GM23338 (cell line): ENCODE measurements around the gene CCDC102A. TPM values are rescaled to one million over a fixed set of nuclear protein-coding genes. Genes with fewer than 3 reads are reported as not detected.

Experiments
- ATAC-seq: fragments of 200-7000 bp; cut with Tn5 transposase; 3 replicates; pipeline ENCODE4 v1.9.1; 2020
- DNase-seq: peaks from one replicate; pipeline ENCODE4 v3.0.0-alpha.2; 2015; ENCODE audit warnings: low spot score
- H2AFZ ChIP-seq: fragments of 200-600 bp; sonication (generic); 2 replicates; pipeline ENCODE4 v1.8.0; 2016; ENCODE audit warnings: antibody characterized with exemption, mild to moderate bottlenecking, moderate library complexity
- H3F3A ChIP-seq: fragments of 200-600 bp; sonication (generic); replicated peaks from 2 replicates; pipeline ENCODE4 v1.8.0; 2017; ENCODE audit warnings: antibody characterized with exemption, mixed run types, low read depth
- H3K27ac ChIP-seq: fragments of 200-600 bp; sonication (generic); 2 replicates; pipeline ENCODE4 v1.6.1; 2016; ENCODE audit warnings: low read depth
- H3K27me3 ChIP-seq: fragments of 200-600 bp; sonication (generic); 2 replicates; pipeline ENCODE4 v1.8.0; 2016; ENCODE audit warnings: mild to moderate bottlenecking, mixed run types, moderate library complexity; ENCODE audit not compliant: insufficient read depth
- H3K36me3 ChIP-seq: fragments of 200-600 bp; sonication (generic); 2 replicates; pipeline ENCODE4 v1.8.0; 2016; ENCODE audit warnings: mild to moderate bottlenecking; ENCODE audit not compliant: insufficient read depth
- H3K4me1 ChIP-seq: fragments of 200-600 bp; sonication (generic); 2 replicates; pipeline ENCODE4 v1.8.0; 2016; ENCODE audit warnings: mild to moderate bottlenecking, moderate library complexity; ENCODE audit not compliant: insufficient read depth
- H3K4me2 ChIP-seq: fragments of 200-600 bp; sonication (generic); 2 replicates; pipeline ENCODE4 v1.7.1; 2017; ENCODE audit warnings: mixed run types
- H3K4me3 ChIP-seq: fragments of 200-600 bp; sonication (generic); 2 replicates; pipeline ENCODE4 v1.6.1; 2016; ENCODE audit warnings: mixed run types
- H3K79me2 ChIP-seq: fragments of 200-600 bp; sonication (generic); replicated peaks from 2 replicates; pipeline ENCODE4 v1.8.0; 2017; ENCODE audit warnings: mild to moderate bottlenecking; ENCODE audit not compliant: insufficient read depth
- H3K9me2 ChIP-seq: fragments of 200-600 bp; sonication (generic); 2 replicates; pipeline ENCODE4 v1.8.0; 2017; ENCODE audit not compliant: insufficient read depth
- H4K20me1 ChIP-seq: fragments of 200-600 bp; sonication (generic); replicated peaks from 2 replicates; pipeline ENCODE4 v1.8.0; 2017; ENCODE audit warnings: mild to moderate bottlenecking; ENCODE audit not compliant: insufficient read depth
- H3K27ac Mint-ChIP-seq: 2 replicates; pipeline ENCODE4 v1.8.0; 2020; ENCODE audit warnings: inconsistent platforms, mild to moderate bottlenecking, moderate library complexity, mixed read lengths
- H3K27me3 Mint-ChIP-seq: 3 replicates; pipeline ENCODE4 v1.8.0; 2022; ENCODE audit warnings: low read depth, mild to moderate bottlenecking, moderate library complexity, mixed read lengths, inconsistent platforms; ENCODE audit not compliant: insufficient read depth, poor library complexity
- H3K36me3 Mint-ChIP-seq: 3 replicates; pipeline ENCODE4 v1.8.0; 2021; ENCODE audit warnings: low read depth, mild to moderate bottlenecking, inconsistent platforms, moderate library complexity, mixed read lengths
- H3K4me1 Mint-ChIP-seq: 3 replicates; pipeline ENCODE4 v1.8.0; 2020; ENCODE audit warnings: mild to moderate bottlenecking, inconsistent platforms, mixed read lengths
- H3K4me3 Mint-ChIP-seq: 3 replicates; pipeline ENCODE4 v1.8.0; 2021; ENCODE audit warnings: moderate library complexity, mild to moderate bottlenecking, inconsistent platforms, mixed read lengths
- H3K9me3 Mint-ChIP-seq: 3 replicates; pipeline ENCODE4 v1.8.0; 2020; ENCODE audit warnings: moderate library complexity, mild to moderate bottlenecking, inconsistent platforms, mixed read lengths
- CREB1 ChIP-seq: fragments of 250-450 bp; sonication (Bioruptor Pico); IDR thresholded peaks from 2 replicates; pipeline ENCODE4 v1.5.0; 2020; ENCODE audit warnings: low read depth, mild to moderate bottlenecking, moderate library complexity
- CTCF ChIP-seq, 2 experiments: fragments of 200-600 bp in 1 of 2; sonication (generic) in 1 of 2; conservative IDR thresholded peaks; 2 replicates each; pipeline versions ENCODE4 v1.5.1 to v1.6.1; 2016 to 2017; ENCODE audit warnings: antibody characterized with exemption in 2 of 2, low read depth in 2 of 2, mild to moderate bottlenecking in 2 of 2, moderate library complexity in 1 of 2
- ETS1 ChIP-seq: IDR thresholded peaks from 2 replicates; pipeline ENCODE4 v1.6.1; 2016; ENCODE audit warnings: antibody characterized with exemption
- EZH2 ChIP-seq: fragments of 200-600 bp; sonication (generic); IDR thresholded peaks from one replicate; pipeline ENCODE4 v1.8.0; 2017; ENCODE audit warnings: antibody characterized with exemption, mild to moderate bottlenecking, low read depth; ENCODE audit not compliant: unreplicated experiment
- EZH2phosphoT487 ChIP-seq: fragments of 200-600 bp; sonication (generic); IDR thresholded peaks from one replicate; pipeline ENCODE4 v1.8.1; 2018; ENCODE audit warnings: antibody characterized with exemption; ENCODE audit not compliant: unreplicated experiment
- JUNB ChIP-seq: IDR thresholded peaks from one replicate; pipeline ENCODE4 v1.6.1; 2016; ENCODE audit warnings: antibody characterized with exemption; ENCODE audit not compliant: unreplicated experiment
- NANOG ChIP-seq: IDR thresholded peaks from 2 replicates; pipeline ENCODE4 v1.6.1; 2016; ENCODE audit warnings: antibody characterized with exemption, borderline replicate concordance
- POLR2AphosphoS5 ChIP-seq: IDR thresholded peaks from 2 replicates; pipeline ENCODE4 v1.6.1; 2016; ENCODE audit warnings: antibody characterized with exemption, low read depth
- REST ChIP-seq: IDR thresholded peaks from one replicate; pipeline ENCODE4 v1.6.1; 2018; ENCODE audit warnings: antibody characterized with exemption; ENCODE audit not compliant: unreplicated experiment
- STAT1 ChIP-seq: IDR thresholded peaks from one replicate; pipeline ENCODE4 v1.6.1; 2016; ENCODE audit warnings: antibody characterized with exemption; ENCODE audit not compliant: unreplicated experiment
- ZNF114 ChIP-seq: fragments of 250-450 bp; sonication (Bioruptor Pico); IDR thresholded peaks from 2 replicates; pipeline ENCODE4 v1.5.0; 2020; ENCODE audit warnings: mild to moderate bottlenecking, moderate library complexity
- ZNF331 ChIP-seq: fragments of 250-450 bp; sonication (Bioruptor Pico); IDR thresholded peaks from 2 replicates; pipeline ENCODE4 v1.5.0; 2020; ENCODE audit warnings: low read depth, mild to moderate bottlenecking, moderate library complexity
- ZNF462 ChIP-seq: fragments of 250-450 bp; sonication (Bioruptor Pico); IDR thresholded peaks from 2 replicates; pipeline ENCODE4 v1.5.0; 2020; ENCODE audit warnings: mild to moderate bottlenecking, moderate library complexity
- polyA plus RNA-seq: library from polyadenylated mRNA; unstranded; fragments of >200 nt; fragmentation: Nextera tagmentation; extraction: Ambion mirVana; gene quantifications from 2 replicates; pipeline ENCODE4 v1.2.1, GENCODE V29; 2016
- total RNA-seq: library from RNA; depleted of rRNA; stranded (reverse); fragments of >200 nt; shearing (Covaris generic); gene quantifications from 2 replicates; pipeline ENCODE4 v1.2.3, GENCODE V29; 2014

Gene CCDC102A
- total and polyA plus RNA-seq, 2 experiments from 2014 or later = 2.0 to 5.2 TPM

GRCh38 chr16:57556941-57557541, 20.7 kb upstream of the CCDC102A start:
- Mint-ChIP-seq H3K27me3 (no peaks in the 10 kb centered on the region), H3K4me1 (no peaks in the 10 kb centered on the region), H3K9me3 (peaks cover 19% of the 10 kb centered on the region), H3K27ac (no peak overlapping the region), H3K36me3 (peaks cover 14% of the 10 kb centered on the region), H3K4me3 (no peak overlapping the region)
- Histone ChIP-seq H3F3A (no peaks in the 10 kb centered on the region), H3K27me3 (0 out of 2 replicates have a peak, but pooled peaks cover 3% of the 10 kb centered on the region), H3K9me2 (no peaks in the 10 kb centered on the region), H3K4me1 (no peaks in the 10 kb centered on the region), H3K4me3 (no peak overlapping the region), H3K36me3 (no peaks in the 10 kb centered on the region), H2AFZ (no peak overlapping the region), H3K27ac (no peak overlapping the region), H3K4me2 (no peak overlapping the region), H4K20me1 (no peaks in the 10 kb centered on the region), H3K79me2 (no peaks in the 10 kb centered on the region)
- ATAC-seq (no peak), DNase-seq (no peak)
- TF ChIP-seq EZH2 (no peak), JUNB (no peak), STAT1 (no peak), ZNF331 (CRISPR knock-in tag) (no peak), POLR2AphosphoS5 (no peak), EZH2phosphoT487 (no peak), CTCF (conservative IDR thresholded peaks at IDR 0.05; ENCODE audit: low read depth in 2 of 2) (no peak), ZNF462 (no peak), REST (no peak), ZNF114 (CRISPR knock-in tag) (no peak), ETS1 (no peak), CREB1 (CRISPR knock-in tag) (no peak), NANOG (no peak)
